ENCODE measurements around the gene TNP2. TPM values are rescaled to one million over a fixed set of nuclear protein-coding genes. Genes with fewer than 3 reads are reported as not detected.

The TNP2 gene
- total RNA-seq, 2 donors from 2014 or later: not detected

- Histone ChIP-seq H3K4me3 (no peak overlapping the region), H3K27me3 (no peaks in the 10 kb centered on the region), H3K4me1 (peaks cover 0 to 7% of the 10 kb centered on the region in 2 donors), H3K9me3 (no peaks in the 10 kb centered on the region), H3K36me3 (no peaks in the 10 kb centered on the region), H3K27ac (no peak overlapping the region)
- no peak for DNase-seq (ENCODE audit: low spot score)
- no peak for TF ChIP-seq CTCF (IDR thresholded peaks at IDR 0.05)
Measured at GRCh38 chr16:11313493-11314308, 44.6 kb upstream of the TNP2 start.

- no peaks in the 10 kb centered on the region for H3K36me3 ChIP-seq
- H3K9me3 ChIP-seq: no peaks in the 10 kb centered on the region
- H3K4me3 ChIP-seq: no peak overlapping the region
- no peak overlapping the region for H3K27ac ChIP-seq
- no peak for DNase-seq (ENCODE audit: low spot score)
- H3K4me1 ChIP-seq: peaks cover 0 to 7% of the 10 kb centered on the region in 2 donors
- H3K27me3 ChIP-seq: no peaks in the 10 kb centered on the region
- TF ChIP-seq CTCF (IDR thresholded peaks at IDR 0.05): no peak
Measured at GRCh38 chr16:11312718-11313492, 43.8 kb upstream of the TNP2 start.

GRCh38 chr16:11310997-11311561 lies 42.0 kb upstream of the TNP2 start:
- Histone ChIP-seq H3K27me3 (no peaks in the 10 kb centered on the region), H3K4me3 (no peak overlapping the region), H3K9me3 (no peaks in the 10 kb centered on the region), H3K4me1 (peaks cover 0 to 7% of the 10 kb centered on the region in 2 donors), H3K36me3 (no peaks in the 10 kb centered on the region), H3K27ac (no peak overlapping the region)
- no peak for TF ChIP-seq CTCF (IDR thresholded peaks at IDR 0.05)
- no peak for DNase-seq (ENCODE audit: low spot score)

GRCh38 chr16:11310634-11310977 lies 41.5 kb upstream of the TNP2 start:
- no peak for TF ChIP-seq CTCF (IDR thresholded peaks at IDR 0.05)
- H3K4me3 ChIP-seq: no peak overlapping the region
- no peak overlapping the region for H3K27ac ChIP-seq
- no peaks in the 10 kb centered on the region for H3K36me3 ChIP-seq
- peaks cover 0 to 7% of the 10 kb centered on the region in 2 donors for H3K4me1 ChIP-seq
- no peaks in the 10 kb centered on the region for H3K9me3 ChIP-seq
- no peaks in the 10 kb centered on the region for H3K27me3 ChIP-seq
- no peak for DNase-seq (ENCODE audit: low spot score)

- H3K27ac ChIP-seq: no peak overlapping the region
- no peaks in the 10 kb centered on the region for H3K9me3 ChIP-seq
- no peak for TF ChIP-seq CTCF (IDR thresholded peaks at IDR 0.05)
- H3K4me1 ChIP-seq: peaks cover 0 to 7% of the 10 kb centered on the region in 2 donors
- H3K4me3 ChIP-seq: no peak overlapping the region
- DNase-seq (ENCODE audit: low spot score): no peak
- no peaks in the 10 kb centered on the region for H3K27me3 ChIP-seq
- no peaks in the 10 kb centered on the region for H3K36me3 ChIP-seq
Measured at GRCh38 chr16:11309895-11310633, 40.9 kb upstream of the TNP2 start.

Measured in right atrium auricular region (tissue), 2 donors.